Fibroblast of lung (primary cell): ENCODE measurements around the gene PKDCC.
"Not testable (repeated sequence)": the region's sequence is repeated elsewhere in the genome, so short reads cannot be mapped to it uniquely, and the experiment has no call there.

Experiments used
- EZH2 ChIP-seq: IDR thresholded peaks from 2 replicates; pipeline ENCODE4 v1.5.1; 2012; ENCODE audit warnings: low read length, control low read depth, mild to moderate bottlenecking; ENCODE audit errors: missing control alignments
- TF ChIP-seq, protein P1 (sequence below), 2 donors: IDR thresholded peaks in 1 of 2; conservative IDR thresholded peaks in 1 of 2; 1 replicate in 1 of 2; 2 replicates in 1 of 2; pipeline ENCODE4 v1.5.1; 2011 to 2012; ENCODE audit warnings: low read length in 2 of 2, control low read depth in 1 of 2, inconsistent platforms in 1 of 2, low read depth in 1 of 2, mild to moderate bottlenecking in 1 of 2

- TF ChIP-seq, protein P1, sequence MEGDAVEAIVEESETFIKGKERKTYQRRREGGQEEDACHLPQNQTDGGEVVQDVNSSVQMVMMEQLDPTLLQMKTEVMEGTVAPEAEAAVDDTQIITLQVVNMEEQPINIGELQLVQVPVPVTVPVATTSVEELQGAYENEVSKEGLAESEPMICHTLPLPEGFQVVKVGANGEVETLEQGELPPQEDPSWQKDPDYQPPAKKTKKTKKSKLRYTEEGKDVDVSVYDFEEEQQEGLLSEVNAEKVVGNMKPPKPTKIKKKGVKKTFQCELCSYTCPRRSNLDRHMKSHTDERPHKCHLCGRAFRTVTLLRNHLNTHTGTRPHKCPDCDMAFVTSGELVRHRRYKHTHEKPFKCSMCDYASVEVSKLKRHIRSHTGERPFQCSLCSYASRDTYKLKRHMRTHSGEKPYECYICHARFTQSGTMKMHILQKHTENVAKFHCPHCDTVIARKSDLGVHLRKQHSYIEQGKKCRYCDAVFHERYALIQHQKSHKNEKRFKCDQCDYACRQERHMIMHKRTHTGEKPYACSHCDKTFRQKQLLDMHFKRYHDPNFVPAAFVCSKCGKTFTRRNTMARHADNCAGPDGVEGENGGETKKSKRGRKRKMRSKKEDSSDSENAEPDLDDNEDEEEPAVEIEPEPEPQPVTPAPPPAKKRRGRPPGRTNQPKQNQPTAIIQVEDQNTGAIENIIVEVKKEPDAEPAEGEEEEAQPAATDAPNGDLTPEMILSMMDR (conservative IDR thresholded peaks at IDR 0.05 in 1 of 2, IDR thresholded peaks at IDR 0.05 in 1 of 2; ENCODE audit: low read depth in 1 of 2, low read length in 2 of 2) = not testable (repeated sequence)
- not testable (repeated sequence) for TF ChIP-seq EZH2
These were observed 17.9 kb downstream of the PKDCC start for GRCh38 chr2:42065753-42066152.
